Measurements from ENCODE around the gene LYRM9. TPM values are rescaled to one million over a fixed set of nuclear protein-coding genes. Genes with fewer than 3 reads are reported as not detected.

Gene LYRM9
- polyA plus RNA-seq, 3 donors = 5.9 to 7.6 (median 6.3) TPM

GRCh38 chr17:27846042-27846655 lies 47.0 kb downstream of the LYRM9 start:
- Mint-ChIP-seq H3K4me1 (peaks cover 15% of the 10 kb centered on the region), H3K36me3 (no peaks in the 10 kb centered on the region), H3K27ac (peak overlapping the region in 3 of 7 donors; percentile 21 to 32 (median 26)), H3K9me3 (peaks cover 0 to 10% (median 6%) of the 10 kb centered on the region in 7 donors), H3K27me3 (ENCODE audit: low read depth in 3 of 3) (peaks cover 0 to 3% (median 0%) of the 10 kb centered on the region in 3 donors), H3K4me3 (peak overlapping the region; percentile 77 to 90)
- peaks cover 0 to 4% of the 10 kb centered on the region in 2 donors for H3K4me1 ChIP-seq (ENCODE audit: control insufficient read depth in 1 of 2, insufficient read depth in 2 of 2, low read length in 2 of 2)
- peak overlapping the region; percentile 66 for H2AFZ ChIP-seq (ENCODE audit: insufficient read depth, low read depth, low read length, poor library complexity, severe bottlenecking)
- no peaks in the 10 kb centered on the region for H3K79me2 ChIP-seq (ENCODE audit: insufficient read depth, low read length)
- no peak for TF ChIP-seq CTCF (IDR thresholded peaks at IDR 0.05)
- no peak overlapping the region for H3K27ac ChIP-seq (ENCODE audit: low read depth in 1 of 2, low read length in 2 of 2)
- H3K9me3 ChIP-seq (replicated peaks in 1 of 2; ENCODE audit: control insufficient read depth in 1 of 2, insufficient read depth in 1 of 2, low read length in 2 of 2) = peaks cover 0 to 3% of the 10 kb centered on the region in 2 donors
- peak overlapping the region; percentile 12 for H3K9ac ChIP-seq (ENCODE audit: insufficient read depth, low read length, poor library complexity, severe bottlenecking)
- WGBS (ENCODE audit: insufficient coverage) = 23% methylated on average over 19 of the region's 23 CpGs
- peak overlapping the region; percentile 64 for H3K4me2 ChIP-seq (replicated peaks; ENCODE audit: extremely low read depth, low read length, poor library complexity, severe bottlenecking)
- H3K4me3 ChIP-seq (replicated peaks in 1 of 3; ENCODE audit: low read depth in 2 of 3, low read length in 3 of 3) = peak overlapping the region; percentile 21 to 60 (median 41)
- intact Hi-C loops (cut with micrococcal nuclease) = no loop called here
- DNase-seq = no peak
- H3K36me3 ChIP-seq (replicated peaks in 1 of 2; ENCODE audit: control insufficient read depth in 1 of 2, insufficient read depth in 2 of 2, low read length in 2 of 2) = no peaks in the 10 kb centered on the region
- H4K20me1 ChIP-seq (ENCODE audit: insufficient read depth, low read length) = no peaks in the 10 kb centered on the region
- no peaks in the 10 kb centered on the region for H3K27me3 ChIP-seq (ENCODE audit: control insufficient read depth in 2 of 2, insufficient read depth in 2 of 2, low read length in 2 of 2)

DNA sequence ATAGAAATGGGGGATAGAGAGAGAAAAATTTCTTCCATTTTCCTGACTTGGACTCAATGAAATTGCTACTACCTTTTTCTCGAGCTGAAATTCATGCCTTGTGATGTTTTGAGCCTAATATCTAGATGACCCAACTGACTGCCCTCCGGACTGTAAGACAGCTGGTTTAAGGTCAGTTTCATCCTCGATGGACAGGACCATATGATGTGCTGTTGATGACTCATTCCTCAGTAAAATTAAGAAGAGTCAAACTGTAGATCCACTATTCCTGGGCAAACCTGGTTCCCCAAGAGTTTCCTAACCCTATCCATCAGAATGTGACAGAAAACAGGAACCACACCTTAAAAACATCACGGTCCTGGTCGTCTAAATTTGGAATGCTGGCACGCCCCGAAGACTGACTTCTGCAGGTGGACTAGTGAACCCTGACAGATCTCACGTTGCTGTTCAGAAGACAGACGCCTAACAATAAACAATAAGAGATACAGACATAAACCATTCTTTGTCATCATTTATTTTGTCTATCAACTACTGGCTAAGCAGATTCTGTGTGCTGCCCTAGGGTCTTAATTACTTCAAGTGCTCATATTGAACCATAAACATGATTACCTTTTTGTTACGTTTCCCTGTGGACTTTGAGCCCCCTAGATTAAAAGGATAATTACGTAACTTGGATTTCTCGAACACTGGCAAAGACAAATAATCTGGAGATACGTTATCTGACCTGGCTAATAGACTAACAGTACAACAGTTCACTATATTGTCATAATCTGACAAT lies 47.7 kb downstream of the LYRM9 start:
- Histone ChIP-seq H3K79me2 (ENCODE audit: insufficient read depth, low read length) (no peaks in the 10 kb centered on the region), H3K9ac (ENCODE audit: insufficient read depth, low read length, poor library complexity, severe bottlenecking) (no peak overlapping the region), H3K4me1 (ENCODE audit: control insufficient read depth in 1 of 2, insufficient read depth in 2 of 2, low read length in 2 of 2) (peaks cover 0 to 4% of the 10 kb centered on the region in 2 donors), H3K4me3 (replicated peaks in 1 of 3; ENCODE audit: low read depth in 2 of 3, low read length in 3 of 3) (peak overlapping the region in 1 of 3 experiments; percentile 60), H3K36me3 (replicated peaks in 1 of 2; ENCODE audit: control insufficient read depth in 1 of 2, insufficient read depth in 2 of 2, low read length in 2 of 2) (no peaks in the 10 kb centered on the region), H3K9me3 (replicated peaks in 1 of 2; ENCODE audit: control insufficient read depth in 1 of 2, insufficient read depth in 1 of 2, low read length in 2 of 2) (peaks cover 0 to 3% of the 10 kb centered on the region in 2 donors), H3K27ac (ENCODE audit: low read depth in 1 of 2, low read length in 2 of 2) (no peak overlapping the region), H2AFZ (ENCODE audit: insufficient read depth, low read depth, low read length, poor library complexity, severe bottlenecking) (peak overlapping the region; percentile 66), H3K27me3 (ENCODE audit: control insufficient read depth in 2 of 2, insufficient read depth in 2 of 2, low read length in 2 of 2) (no peaks in the 10 kb centered on the region), H3K4me2 (replicated peaks; ENCODE audit: extremely low read depth, low read length, poor library complexity, severe bottlenecking) (peak overlapping the region; percentile 64), H4K20me1 (ENCODE audit: insufficient read depth, low read length) (no peaks in the 10 kb centered on the region)
- Mint-ChIP-seq H3K27ac (no peak overlapping the region), H3K4me3 (no peak overlapping the region), H3K27me3 (ENCODE audit: low read depth in 3 of 3) (peaks cover 0 to 3% (median 0%) of the 10 kb centered on the region in 3 donors), H3K36me3 (no peaks in the 10 kb centered on the region), H3K4me1 (peaks cover 15% of the 10 kb centered on the region), H3K9me3 (peaks cover 0 to 10% (median 6%) of the 10 kb centered on the region in 7 donors)
- intact Hi-C loops (cut with micrococcal nuclease) = no loop called here
- WGBS (ENCODE audit: insufficient coverage) = 52% methylated on average over 9 of the region's 13 CpGs
- DNase-seq = no peak
- TF ChIP-seq CTCF (IDR thresholded peaks at IDR 0.05) = no peak
